Endothelial cell of umbilical vein (primary cell): ENCODE results near the gene MGAT5. TPM values are rescaled to one million over a fixed set of nuclear protein-coding genes. Genes with fewer than 3 reads are reported as not detected.

Source experiments
- BruUV-seq: library from RNA; stranded (reverse); fragments of 400-500 nt; replicated peaks from 2 replicates; lab custom pipeline; 2021; lab: Mats Ljungman, UMichigan
- CTCF ChIA-PET: fragments of 300-600, 350-600 bp; sonication (Branson Sonifier 250); formaldehyde crosslinking; loops from one replicate; lab custom pipeline; 2021; ENCODE audit warnings: antibody characterized with exemption, inconsistent platforms; lab: Charles Lee
- POLR2A ChIA-PET: fragments of 300-600, 350-600 bp; sonication (Branson Sonifier 250); formaldehyde crosslinking; loops from one replicate; lab custom pipeline; 2021; ENCODE audit warnings: antibody characterized with exemption, inconsistent platforms; lab: Charles Lee
- DNase-seq: peaks from one replicate; pipeline ENCODE4 v3.0.0-alpha.2; 2011; ENCODE audit warnings: low read depth, low spot score
- FAIRE-seq: peaks from 2 replicates; lab custom pipeline; 2011; peaks lifted over from hg19 to GRCh38; lab: Jason Lieb, UNC
- H2AFZ ChIP-seq: 2 replicates; pipeline ENCODE4 v1.6.0; 2012; ENCODE audit warnings: low read depth, low read length, control low read depth, inconsistent platforms
- H3K27ac ChIP-seq: 2 replicates; pipeline ENCODE4 v1.5.1; 2011; ENCODE audit warnings: low read depth, mild to moderate bottlenecking, control low read depth, low read length, moderate library complexity; ENCODE audit not compliant: insufficient read depth
- H3K27me3 ChIP-seq, 2 experiments: 2 replicates each; pipeline versions ENCODE4 v1.6.0 to v1.6.1; 2011; ENCODE audit warnings: low read length in 2 of 2, mixed read lengths in 1 of 2; ENCODE audit not compliant: control insufficient read depth in 2 of 2, insufficient read depth in 2 of 2
- H3K36me3 ChIP-seq, 2 experiments: 2 replicates in 1 of 2; 3 replicates in 1 of 2; pipeline ENCODE4 v1.5.1; 2011; ENCODE audit warnings: low read length in 2 of 2, mild to moderate bottlenecking in 1 of 2, moderate library complexity in 1 of 2; ENCODE audit not compliant: control insufficient read depth in 2 of 2, insufficient read depth in 2 of 2; ENCODE audit errors: extremely low read depth in 1 of 2
- H3K4me1 ChIP-seq: 3 replicates; pipeline ENCODE4 v1.5.1; 2011; ENCODE audit warnings: mild to moderate bottlenecking, low read length; ENCODE audit not compliant: control insufficient read depth, insufficient read depth; ENCODE audit errors: extremely low read depth
- H3K4me2 ChIP-seq: 2 replicates; pipeline ENCODE4 v1.6.1; 2011; ENCODE audit warnings: low read length, control low read depth, mixed read lengths; ENCODE audit not compliant: insufficient read depth
- H3K4me3 ChIP-seq, 3 experiments: fragments of 200-600 bp in 1 of 3; sonication (generic), shearing (Covaris generic) in 1 of 3; replicated peaks in 1 of 3; 2 replicates each; pipeline ENCODE4 v1.5.1; 2011 to 2016; ENCODE audit warnings: control low read depth in 3 of 3, low read length in 3 of 3, mild to moderate bottlenecking in 2 of 3, inconsistent platforms in 1 of 3, low read depth in 1 of 3, moderate library complexity in 1 of 3; ENCODE audit not compliant: insufficient read depth in 1 of 3
- H3K79me2 ChIP-seq: 2 replicates; pipeline ENCODE4 v1.6.0; 2012; ENCODE audit warnings: low read length, inconsistent platforms; ENCODE audit not compliant: control insufficient read depth, insufficient read depth
- H3K9ac ChIP-seq: replicated peaks from 2 replicates; pipeline ENCODE3; 2011; ENCODE audit warnings: low read length, control low read depth; ENCODE audit not compliant: insufficient read depth; ENCODE audit errors: extremely low read depth
- H3K9me1 ChIP-seq: replicated peaks from 3 replicates; pipeline ENCODE4 v1.6.0; 2011; ENCODE audit warnings: mild to moderate bottlenecking, low read length; ENCODE audit not compliant: control insufficient read depth, insufficient read depth; ENCODE audit errors: extremely low read depth
- H3K9me3 ChIP-seq: replicated peaks from 2 replicates; pipeline ENCODE4 v1.5.1; 2012; ENCODE audit warnings: low read length, inconsistent platforms; ENCODE audit not compliant: control insufficient read depth, insufficient read depth
- H4K20me1 ChIP-seq: replicated peaks from 2 replicates; pipeline ENCODE3; 2011; ENCODE audit warnings: mild to moderate bottlenecking, low read length; ENCODE audit not compliant: control insufficient read depth, insufficient read depth; ENCODE audit errors: extremely low read depth
- EZH2 ChIP-seq: IDR thresholded peaks from 2 replicates; pipeline ENCODE4 v1.6.1; 2012; ENCODE audit warnings: borderline replicate concordance, low read depth, mild to moderate bottlenecking, moderate library complexity, low read length, inconsistent platforms; ENCODE audit not compliant: severe bottlenecking
- FOS ChIP-seq: IDR thresholded peaks from 2 replicates; pipeline ENCODE4 v1.6.1; 2011; ENCODE audit warnings: mild to moderate bottlenecking, low read length, moderate library complexity, borderline replicate concordance; ENCODE audit not compliant: insufficient read depth
- GATA2 ChIP-seq: IDR thresholded peaks from 2 replicates; pipeline ENCODE4 v1.7.0; 2011; ENCODE audit warnings: low read depth, mild to moderate bottlenecking, moderate library complexity, mixed read lengths, low read length; ENCODE audit not compliant: insufficient read length, insufficient read depth
- JUN ChIP-seq: IDR thresholded peaks from 2 replicates; pipeline ENCODE4 v1.6.1; 2011; ENCODE audit warnings: borderline replicate concordance, low read depth; ENCODE audit not compliant: insufficient read length, insufficient read depth
- MYC ChIP-seq: IDR thresholded peaks from one replicate; pipeline ENCODE4 v1.6.1; 2011; ENCODE audit warnings: mild to moderate bottlenecking, low read depth, low read length
- POLR2A ChIP-seq: IDR thresholded peaks from 2 replicates; pipeline ENCODE4 v1.6.1; 2012; ENCODE audit warnings: low read depth, mild to moderate bottlenecking, control low read depth, low read length
- POLR2AphosphoS5 ChIP-seq: IDR thresholded peaks from 2 replicates; pipeline ENCODE4 v1.6.1; 2012; ENCODE audit warnings: low read depth, mild to moderate bottlenecking, control low read depth, low read length, moderate library complexity; ENCODE audit not compliant: insufficient read depth
- dilution Hi-C: fragments of 300-500 bp; cut with MboI; formaldehyde crosslinking; loops from one replicate; pipeline ENCODE4 v1.15.0; 2019; ENCODE audit warnings: low sequenced_read_pairs; ENCODE audit not compliant: extremely low pct_ligation_motif_present
- intact Hi-C: fragments of 100-400 bp; cut with micrococcal nuclease; formaldehyde crosslinking; loops from one replicate; pipeline ENCODE4 v1.10.0; 2022
- polyA plus RNA-seq, 4 experiments: library from polyadenylated mRNA; depleted of rRNA in 3 of 4; stranded (reverse) in 3 of 4; unstranded in 1 of 4; fragments of >200 nt; gene quantifications; 2 replicates each; pipeline versions ENCODE4 v1.2.1 to v1.2.3, GENCODE V29; 2011 to 2012; ENCODE audit warnings: missing spikeins in 1 of 4
- total RNA-seq: library from RNA; stranded (reverse); gene quantifications from 2 replicates; pipeline ENCODE4 v1.2.3, GENCODE V29; 2021
- TF ChIP-seq, protein P1 (sequence below): IDR thresholded peaks from 2 replicates; pipeline ENCODE4 v1.6.1; 2011; ENCODE audit not compliant: insufficient read depth, insufficient read length
- TF ChIP-seq, protein P2 (sequence below), 2 donors: IDR thresholded peaks; 1 replicate in 1 of 2; 2 replicates in 1 of 2; pipeline ENCODE4 v1.5.1; 2011; ENCODE audit warnings: low read length in 2 of 2, mild to moderate bottlenecking in 2 of 2, moderate library complexity in 2 of 2, control low read depth in 1 of 2, inconsistent platforms in 1 of 2, low read depth in 1 of 2; ENCODE audit not compliant: insufficient read depth in 1 of 2; ENCODE audit errors: extremely low read depth in 1 of 2

MGAT5 gene
- total and polyA plus RNA-seq, 2 donors (not counting 3 experiments of a cell fraction or from before 2014, with no cell fraction given) = 17.7 to 84.1 TPM

DNA sequence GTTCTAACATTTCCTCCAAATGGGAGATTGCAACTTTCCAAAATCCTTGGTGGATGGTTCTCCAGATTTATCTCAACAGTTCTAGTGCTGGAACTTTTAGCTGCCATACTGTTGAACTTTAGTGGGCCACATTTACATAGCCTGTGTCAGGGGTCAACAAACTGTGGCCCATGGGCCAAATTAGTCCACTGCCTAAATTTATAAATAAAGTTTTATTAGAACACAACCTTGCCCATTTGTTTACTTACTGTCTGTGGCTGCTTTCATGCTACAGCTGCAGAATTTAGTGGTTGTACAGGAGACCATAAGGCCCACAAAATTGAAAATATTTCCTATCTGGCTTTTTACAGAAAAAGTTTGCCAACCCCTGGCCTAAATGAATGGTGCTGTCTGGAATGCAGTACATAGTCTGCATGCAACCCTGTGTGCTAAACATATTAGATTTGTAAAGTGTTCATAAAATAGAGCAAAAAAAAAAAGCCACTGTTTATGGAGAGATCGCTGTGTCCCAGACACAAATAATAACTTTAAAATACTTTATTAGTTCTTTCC, 30.3 kb downstream of the MGAT5 start:
- Histone ChIP-seq H3K27ac (no peak overlapping the region), H3K4me2 (no peak overlapping the region), H3K79me2 (no peaks in the 10 kb centered on the region), H3K9ac (no peak overlapping the region), H3K9me3 (no peaks in the 10 kb centered on the region), H3K36me3 (no peaks in the 10 kb centered on the region), H3K4me1 (no peaks in the 10 kb centered on the region), H3K4me3 (no peak overlapping the region), H3K27me3 (no peaks in the 10 kb centered on the region), H2AFZ (no peak overlapping the region), H4K20me1 (no peaks in the 10 kb centered on the region), H3K9me1 (no peaks in the 10 kb centered on the region)
- dilution Hi-C loops (no loop called here), intact Hi-C loops (no loop called here)
- POLR2A ChIA-PET = no interaction called here
- FAIRE-seq (no peak), DNase-seq (no peak)
- CTCF ChIA-PET = interaction anchor here (1.1 kb wide), 1 partner anchor 9 kb away, joined by 3 read pairs; no protein-coding TSS in a partner anchor
- TF ChIP-seq POLR2A (no peak), GATA2 (no peak), MYC (no peak), EZH2 (no peak), JUN (no peak), POLR2AphosphoS5 (no peak), FOS (no peak)
- TF ChIP-seq, protein P1, sequence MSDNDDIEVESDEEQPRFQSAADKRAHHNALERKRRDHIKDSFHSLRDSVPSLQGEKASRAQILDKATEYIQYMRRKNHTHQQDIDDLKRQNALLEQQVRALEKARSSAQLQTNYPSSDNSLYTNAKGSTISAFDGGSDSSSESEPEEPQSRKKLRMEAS = no peak
- TF ChIP-seq, protein P2, sequence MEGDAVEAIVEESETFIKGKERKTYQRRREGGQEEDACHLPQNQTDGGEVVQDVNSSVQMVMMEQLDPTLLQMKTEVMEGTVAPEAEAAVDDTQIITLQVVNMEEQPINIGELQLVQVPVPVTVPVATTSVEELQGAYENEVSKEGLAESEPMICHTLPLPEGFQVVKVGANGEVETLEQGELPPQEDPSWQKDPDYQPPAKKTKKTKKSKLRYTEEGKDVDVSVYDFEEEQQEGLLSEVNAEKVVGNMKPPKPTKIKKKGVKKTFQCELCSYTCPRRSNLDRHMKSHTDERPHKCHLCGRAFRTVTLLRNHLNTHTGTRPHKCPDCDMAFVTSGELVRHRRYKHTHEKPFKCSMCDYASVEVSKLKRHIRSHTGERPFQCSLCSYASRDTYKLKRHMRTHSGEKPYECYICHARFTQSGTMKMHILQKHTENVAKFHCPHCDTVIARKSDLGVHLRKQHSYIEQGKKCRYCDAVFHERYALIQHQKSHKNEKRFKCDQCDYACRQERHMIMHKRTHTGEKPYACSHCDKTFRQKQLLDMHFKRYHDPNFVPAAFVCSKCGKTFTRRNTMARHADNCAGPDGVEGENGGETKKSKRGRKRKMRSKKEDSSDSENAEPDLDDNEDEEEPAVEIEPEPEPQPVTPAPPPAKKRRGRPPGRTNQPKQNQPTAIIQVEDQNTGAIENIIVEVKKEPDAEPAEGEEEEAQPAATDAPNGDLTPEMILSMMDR (IDR thresholded peaks at IDR 0.05; ENCODE audit: extremely low read depth in 1 of 2, insufficient read depth in 1 of 2, low read depth in 1 of 2, low read length in 2 of 2) = no peak
- BruUV-seq = no TSS peak
